ENCODE data around the gene RABGAP1L.
"Not testable (repeated sequence)": the region's sequence is repeated elsewhere in the genome, so short reads cannot be mapped to it uniquely, and the experiment has no call there.

Gene RABGAP1L

DNA sequence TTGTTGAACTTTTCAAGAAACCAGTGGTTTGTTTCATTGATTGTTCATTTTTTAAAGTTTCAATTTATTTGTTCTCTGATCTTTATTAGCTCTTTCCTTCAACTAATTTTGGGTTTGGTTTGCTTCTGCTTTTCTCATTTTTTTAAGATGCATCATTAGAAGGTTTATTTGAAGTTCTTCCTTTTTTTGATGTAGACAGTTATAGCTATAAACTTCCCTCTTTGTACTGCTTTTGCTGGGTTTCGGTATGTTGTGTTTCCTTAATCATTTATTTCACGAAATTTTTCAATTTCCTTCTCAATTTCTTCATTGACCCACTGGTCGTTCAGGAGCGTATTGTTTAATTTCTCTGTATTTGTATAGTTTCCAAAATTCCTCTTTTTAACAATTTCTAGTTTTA lies 155.1 kb downstream of the RABGAP1L start:
- DNase-seq = no peak

GRCh38 chr1:174315239-174315638 lies 155.9 kb downstream of the RABGAP1L start:
- no peak for DNase-seq

GRCh38 chr1:174320897-174321296 lies 161.6 kb downstream of the RABGAP1L start:
- DNase-seq = not testable (repeated sequence)

- no peak for DNase-seq
Measured at GRCh38 chr1:174322202-174322862, 163.0 kb downstream of the RABGAP1L start.

GRCh38 chr1:174324493-174324892 lies 165.2 kb downstream of the RABGAP1L start:
- no peak for DNase-seq

DNA sequence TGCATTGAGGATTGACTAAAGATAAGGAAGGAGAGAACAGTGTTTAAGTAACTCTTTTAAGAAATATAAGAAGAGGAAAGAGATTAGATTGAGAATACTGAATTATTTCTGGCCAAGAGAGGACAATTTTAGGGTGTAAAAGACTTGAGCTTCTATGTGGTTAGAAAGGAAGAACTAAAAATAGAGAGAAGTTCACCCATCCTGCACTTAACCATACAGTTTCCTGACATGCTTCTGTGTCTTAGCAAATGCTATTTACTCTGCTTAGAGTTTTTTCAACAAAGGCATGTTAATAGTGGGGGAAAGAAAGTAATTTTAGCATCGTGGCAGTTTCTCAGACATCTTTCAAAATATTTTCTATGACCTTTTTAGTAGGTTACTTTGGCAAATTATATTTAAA lies 165.6 kb downstream of the RABGAP1L start:
- DNase-seq = no peak

- DNase-seq = no peak
Measured at GRCh38 chr1:174326278-174326677, 167.0 kb downstream of the RABGAP1L start.

DNA sequence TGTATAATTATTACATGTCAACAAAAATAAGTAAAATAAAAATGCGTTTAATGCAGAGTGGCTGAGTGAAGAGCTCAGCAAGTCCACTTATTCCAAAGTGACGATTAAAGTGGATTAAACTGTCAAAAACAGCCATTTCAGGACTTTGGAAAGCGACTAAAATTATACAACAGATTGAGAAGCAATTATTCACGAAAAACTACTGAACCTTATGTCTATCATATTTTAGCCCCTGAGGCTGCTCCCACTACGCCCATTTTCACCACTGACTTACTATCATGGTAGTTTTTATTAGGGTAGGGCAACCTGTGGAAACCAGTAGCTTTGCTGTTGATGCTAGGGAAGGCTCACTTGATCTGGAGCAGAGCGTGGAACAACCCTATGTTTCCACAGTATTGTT lies 174.1 kb downstream of the RABGAP1L start:
- DNase-seq = no peak

DNA sequence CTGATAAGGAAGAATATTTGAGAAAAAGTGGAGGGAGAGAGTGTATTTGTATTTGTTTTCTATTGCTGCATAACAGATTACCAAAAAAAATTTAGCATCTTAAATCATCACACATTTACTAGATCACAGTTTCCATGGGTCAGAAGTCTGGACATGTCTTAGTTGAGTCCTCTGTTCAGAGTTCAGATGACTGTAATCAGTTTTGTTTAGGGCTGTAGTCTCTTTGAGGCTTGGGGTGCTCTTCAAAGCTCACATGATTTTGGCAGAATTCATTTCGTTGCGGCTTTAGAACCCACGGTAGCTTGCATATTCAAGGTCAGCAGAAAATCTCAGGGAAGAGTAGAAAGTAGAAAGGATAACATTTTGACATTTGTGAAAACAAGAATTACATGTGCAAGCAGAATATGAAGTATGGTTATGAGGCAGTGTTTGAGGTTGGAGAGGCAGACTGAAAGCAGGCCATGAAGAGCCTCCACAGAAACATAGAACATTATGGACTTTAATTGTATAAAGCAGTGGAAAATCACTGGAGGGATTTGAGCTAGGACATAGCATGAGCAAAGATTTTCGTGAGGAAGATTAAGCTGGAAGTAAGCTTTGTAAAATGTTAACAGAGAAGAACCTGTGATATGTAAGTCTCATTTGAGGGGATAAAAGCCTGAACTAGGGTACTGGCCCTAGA lies 177.8 kb downstream of the RABGAP1L start:
- no peak for DNase-seq

GRCh38 chr1:174340404-174340803 lies 181.1 kb downstream of the RABGAP1L start:
- DNase-seq = not testable (repeated sequence)

- DNase-seq = no peak
Measured at GRCh38 chr1:174344162-174344561, 184.8 kb downstream of the RABGAP1L start.

DNA sequence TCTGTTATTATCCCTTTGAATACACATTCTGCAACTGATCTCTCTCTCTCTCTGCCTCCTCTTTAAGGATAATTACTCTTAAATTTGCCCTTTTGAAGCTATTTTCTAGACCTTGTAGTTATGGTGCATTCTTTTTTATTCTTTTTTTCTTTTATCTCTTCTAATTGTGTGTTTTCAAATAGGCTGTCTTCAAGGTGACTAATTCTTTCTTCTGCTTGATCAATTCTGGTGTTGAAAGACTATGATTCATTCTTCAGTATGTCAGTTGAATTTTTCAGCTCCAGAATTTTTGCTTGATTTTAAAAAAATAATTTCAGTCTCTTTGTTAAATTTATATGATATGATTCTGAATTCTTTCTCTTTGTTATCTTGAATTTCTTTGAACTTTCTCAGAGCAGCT lies 192.8 kb downstream of the RABGAP1L start:
- no peak for DNase-seq

DNA sequence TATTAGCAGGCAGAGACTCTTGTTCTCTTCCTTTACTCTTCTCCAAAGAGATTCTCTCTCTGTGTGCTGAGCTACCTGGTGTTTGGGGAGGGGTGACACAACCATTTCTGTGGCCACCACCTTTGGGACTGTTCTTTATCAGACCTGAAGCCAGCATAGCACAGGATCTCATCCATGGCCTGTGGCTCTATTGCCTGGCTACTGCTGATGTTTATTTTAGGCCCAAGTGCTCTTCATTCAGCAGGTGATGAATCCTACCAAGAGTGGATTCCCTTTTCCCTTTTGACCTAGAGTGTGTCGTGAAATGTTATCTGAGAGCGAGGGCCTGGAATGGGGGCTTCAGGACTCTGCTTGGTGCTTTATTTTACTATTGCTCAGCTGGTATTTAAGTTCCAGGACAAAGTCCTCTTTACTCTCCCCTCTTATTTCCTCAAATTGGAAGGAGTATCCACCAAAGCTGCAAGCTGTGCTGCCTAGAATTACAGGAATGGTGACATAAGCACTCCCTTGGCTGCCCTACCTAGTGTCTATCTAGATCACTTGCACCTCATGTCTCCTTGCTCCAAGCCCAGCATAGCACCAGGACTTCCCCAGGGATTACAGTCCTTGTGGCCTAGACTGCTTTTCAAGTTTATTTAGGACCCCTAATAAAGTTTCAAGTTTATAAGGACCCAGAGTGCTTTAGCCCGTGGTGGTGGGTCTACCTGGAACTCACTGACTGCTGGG lies 193.7 kb downstream of the RABGAP1L start:
- DNase-seq = no peak

GRCh38 chr1:174358344-174358743 lies 199.0 kb downstream of the RABGAP1L start:
- DNase-seq = no peak

DNA sequence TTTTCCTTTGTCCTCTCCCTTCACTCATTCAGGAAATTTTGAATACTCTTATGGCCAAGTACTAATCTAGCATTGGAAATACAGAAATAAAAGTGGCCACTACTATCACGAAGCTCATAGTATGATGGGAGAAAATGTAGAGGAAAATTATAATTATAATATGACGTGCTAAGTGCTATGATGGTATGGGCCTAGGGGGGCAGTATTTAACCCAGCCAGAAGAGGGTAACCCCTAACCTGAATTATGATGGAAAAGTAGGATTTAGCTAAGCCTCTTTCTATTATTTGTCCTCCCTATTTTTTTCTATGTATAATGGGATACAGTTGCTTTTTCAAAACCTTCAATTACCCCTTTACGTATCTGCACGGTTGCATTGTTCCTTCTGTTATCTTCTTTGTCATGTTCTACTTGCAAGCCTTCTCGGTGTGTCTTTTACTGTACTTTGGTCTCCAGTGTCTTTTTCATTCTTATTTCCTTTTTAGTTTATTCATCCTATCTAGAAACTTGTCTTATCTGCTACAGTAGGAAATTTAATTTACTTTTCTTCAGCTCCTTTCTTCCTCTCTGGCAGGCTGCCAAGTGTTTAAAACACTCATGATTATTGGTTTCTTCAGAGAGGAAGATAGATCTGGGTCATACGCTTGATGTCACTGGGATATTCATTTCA lies 199.6 kb downstream of the RABGAP1L start:
- no peak for DNase-seq

- no peak for DNase-seq
Measured at GRCh38 chr1:174359454-174359805, 200.1 kb downstream of the RABGAP1L start.

DNA sequence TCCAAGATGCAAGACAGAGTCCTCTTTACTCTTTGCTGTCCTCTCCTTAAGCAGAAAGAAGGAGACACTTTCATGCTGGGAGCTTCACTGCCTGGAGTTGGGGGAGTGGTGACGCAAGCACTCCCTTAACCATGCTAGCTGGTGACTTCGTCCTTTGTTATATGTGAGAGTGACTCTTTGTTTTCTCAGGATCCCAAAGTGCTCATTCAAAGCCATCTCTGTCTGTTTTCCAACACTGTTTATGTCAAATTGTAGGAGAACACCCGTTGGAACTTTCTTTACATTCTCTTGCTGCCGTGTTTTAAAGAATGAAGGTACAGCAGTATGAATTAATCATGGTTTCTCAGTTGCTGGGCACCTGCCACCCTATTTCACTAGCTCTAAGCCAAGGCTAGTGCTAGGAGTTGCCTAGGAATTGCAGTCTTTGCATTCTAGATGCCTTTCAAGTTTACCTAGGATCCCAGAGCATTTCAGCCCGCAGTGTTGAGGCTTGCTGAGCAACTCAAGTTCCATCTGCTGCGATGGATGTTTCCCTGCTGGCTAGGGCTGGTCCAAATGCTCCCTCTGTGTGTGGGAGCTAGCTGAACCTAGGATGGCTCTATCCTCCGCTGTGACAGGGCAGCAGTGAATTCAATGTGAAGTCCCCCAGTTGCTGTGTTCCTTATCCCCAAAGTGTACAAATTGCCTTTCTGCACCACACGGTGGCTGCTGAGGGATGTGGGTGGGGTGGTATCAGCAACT lies 205.8 kb downstream of the RABGAP1L start:
- no peak for DNase-seq

- DNase-seq = no peak
Measured at GRCh38 chr1:174366946-174367345, 207.6 kb downstream of the RABGAP1L start.

DNA sequence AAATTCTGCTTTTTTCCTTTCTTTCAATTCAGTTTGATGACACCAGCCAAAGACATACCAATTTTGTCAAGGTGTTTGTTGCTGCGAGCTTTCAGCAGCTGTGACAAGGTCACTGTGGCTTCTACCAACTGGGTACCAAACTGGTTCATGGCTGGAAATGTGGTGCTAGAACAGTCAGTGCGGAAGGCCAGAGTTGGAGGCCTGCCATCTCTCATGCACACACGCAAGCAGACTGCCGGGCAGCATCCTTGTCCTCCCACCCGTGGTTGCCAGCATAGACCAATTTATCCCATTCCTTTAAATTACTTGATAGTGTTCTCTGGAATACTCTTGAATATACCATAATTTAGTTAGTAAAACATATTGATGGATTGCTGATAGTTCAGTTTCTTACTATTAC lies 208.6 kb downstream of the RABGAP1L start:
- DNase-seq = no peak

- no peak for DNase-seq
Measured at GRCh38 chr1:174376030-174376429, 216.7 kb downstream of the RABGAP1L start.

- no peak for DNase-seq
Measured at GRCh38 chr1:174391716-174392115, 232.4 kb downstream of the RABGAP1L start.

DNA sequence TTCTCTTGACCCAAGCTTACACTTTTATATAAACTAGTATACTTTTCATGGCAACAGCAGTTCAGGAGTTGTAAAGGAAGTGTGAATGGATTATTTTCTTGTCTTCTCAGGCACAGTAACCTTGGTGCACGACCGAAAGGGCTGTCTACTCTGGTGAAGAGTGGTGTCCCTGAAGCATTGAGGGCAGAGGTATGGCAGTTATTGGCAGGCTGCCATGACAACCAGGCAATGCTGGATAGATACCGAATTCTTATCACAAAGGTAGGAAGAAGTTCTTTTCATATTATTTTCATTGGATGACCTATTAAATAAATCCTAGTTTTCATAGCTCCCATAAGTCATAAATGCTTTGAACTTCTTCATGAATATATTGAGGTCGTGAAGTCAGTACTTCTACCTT lies 234.6 kb downstream of the RABGAP1L start:
- DNase-seq = no peak

DNA sequence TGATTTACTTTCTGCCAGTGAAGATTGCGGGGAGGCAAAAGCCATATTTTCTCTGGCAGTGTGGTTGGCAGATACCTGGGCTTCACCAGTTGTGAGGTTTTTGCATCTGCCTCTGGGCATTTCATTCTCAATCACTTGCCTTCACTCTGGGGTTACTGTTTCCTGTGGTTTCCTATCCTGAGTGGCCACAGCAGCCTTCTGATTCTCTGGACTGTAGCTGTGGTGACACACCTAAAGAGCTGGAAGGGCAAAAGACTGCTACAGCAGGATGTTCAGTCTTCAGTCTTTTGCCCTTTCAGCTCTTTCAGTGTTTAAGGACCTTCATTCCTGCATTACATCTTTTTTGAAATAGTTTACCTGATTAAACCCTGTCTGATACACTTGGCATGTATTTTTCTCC lies 237.9 kb downstream of the RABGAP1L start:
- DNase-seq = no peak

Data from GF-D8 (cell line).